Muscle of leg (tissue), 11 donors: ENCODE results near the gene TSPAN18. TPM values are rescaled to one million over a fixed set of nuclear protein-coding genes. Genes with fewer than 3 reads are reported as not detected.

ENCODE experiments used
- DNase-seq: peaks from one replicate; pipeline ENCODE4 v3.0.0; 2013
- H3K27ac ChIP-seq: one replicate; pipeline ENCODE4 v1.5.1; 2013; ENCODE audit warnings: mild to moderate bottlenecking, low read length, control low read depth
- H3K27me3 ChIP-seq: one replicate; pipeline ENCODE4 v1.6.1; 2013; ENCODE audit warnings: low read length; ENCODE audit not compliant: control insufficient read depth, insufficient read depth
- H3K36me3 ChIP-seq: one replicate; pipeline ENCODE4 v1.6.1; 2013; ENCODE audit warnings: low read length; ENCODE audit not compliant: control insufficient read depth, insufficient read depth
- H3K4me1 ChIP-seq: one replicate; pipeline ENCODE4 v1.6.1; 2013; ENCODE audit warnings: low read length; ENCODE audit not compliant: control insufficient read depth, insufficient read depth
- H3K4me3 ChIP-seq: one replicate; pipeline ENCODE4 v1.5.1; 2013; ENCODE audit warnings: low read length, control low read depth
- H3K9me3 ChIP-seq: replicated peaks from 2 replicates; pipeline ENCODE4 v1.6.1; 2013; ENCODE audit warnings: low read depth, low read length; ENCODE audit not compliant: control insufficient read depth
- WGBS: methylation state at CpG from one replicate; pipeline ENCODE4 v1.1.5; 2013; ENCODE audit warnings: missing lambda C conversion rate; ENCODE audit not compliant: insufficient coverage; 5-methylcytosine and 5-hydroxymethylcytosine counted together
- polyA plus RNA-seq, 8 donors: library from polyadenylated mRNA; unstranded; fragments of 120-200 nt; gene quantifications; one replicate each; pipeline versions ENCODE4 v1.2.1 to v1.2.3, GENCODE V29; 2013; ENCODE audit warnings: inconsistent platforms in 1 of 8, low replicate concordance in 1 of 8; ENCODE audit not compliant: insufficient read length in 8 of 8, insufficient read depth in 1 of 8
- total RNA-seq: library from RNA; stranded (reverse); fragments of 120-200 nt; gene quantifications from one replicate; pipeline ENCODE4 v1.2.4, GENCODE V29; 2013

The TSPAN18 gene
- total and polyA plus RNA-seq, 9 donors: 15.2 to 63.9 (median 44.0) TPM

GRCh38 chr11:44851496-44851895, 124.7 kb downstream of the TSPAN18 start:
- H3K4me3 ChIP-seq: no peak overlapping the region
- H3K9me3 ChIP-seq: peaks cover 6% of the 10 kb centered on the region
- H3K27me3 ChIP-seq: peaks cover 2% of the 10 kb centered on the region
- H3K36me3 ChIP-seq: no peaks in the 10 kb centered on the region
- peaks cover 8% of the 10 kb centered on the region for H3K4me1 ChIP-seq
- DNase-seq: no peak
- WGBS: 94% methylated on average over 4 of the region's 5 CpGs
- H3K27ac ChIP-seq: no peak overlapping the region

- H3K4me1 ChIP-seq: peaks cover 8% of the 10 kb centered on the region
Observed at GRCh38 chr11:44852159-44852747, 125.5 kb downstream of the TSPAN18 start.

GRCh38 chr11:44852952-44853351, 126.2 kb downstream of the TSPAN18 start:
- 28% methylated on average over 3 of the region's 5 CpGs for WGBS
- no peak overlapping the region for H3K27ac ChIP-seq
- H3K27me3 ChIP-seq: peaks cover 2% of the 10 kb centered on the region
- no peak overlapping the region for H3K4me3 ChIP-seq
- no peaks in the 10 kb centered on the region for H3K9me3 ChIP-seq
- DNase-seq: no peak
- peaks cover 2% of the 10 kb centered on the region for H3K36me3 ChIP-seq
- H3K4me1 ChIP-seq: peaks cover 8% of the 10 kb centered on the region

More at GRCh38 chr11:44852159-44852747, 125.5 kb downstream of the TSPAN18 start:
- no peak overlapping the region for H3K4me3 ChIP-seq
- H3K27me3 ChIP-seq: peaks cover 2% of the 10 kb centered on the region
- DNase-seq: no peak
- no peaks in the 10 kb centered on the region for H3K36me3 ChIP-seq
- no peak overlapping the region for H3K27ac ChIP-seq
- WGBS: no CpG with 5 or more reads among the region's 2 CpGs
- H3K9me3 ChIP-seq: peaks cover 2% of the 10 kb centered on the region

GRCh38 chr11:44853666-44854065, 126.9 kb downstream of the TSPAN18 start:
- peaks cover 4% of the 10 kb centered on the region for H3K27me3 ChIP-seq
- DNase-seq: no peak
- no peak overlapping the region for H3K27ac ChIP-seq
- no peaks in the 10 kb centered on the region for H3K9me3 ChIP-seq
- H3K4me3 ChIP-seq: no peak overlapping the region
- H3K4me1 ChIP-seq: peaks cover 8% of the 10 kb centered on the region
- 50% methylated on average over 7 of the region's 9 CpGs for WGBS
- H3K36me3 ChIP-seq: peaks cover 2% of the 10 kb centered on the region

- Histone ChIP-seq H3K36me3 (peaks cover 2% of the 10 kb centered on the region), H3K27me3 (peaks cover 4% of the 10 kb centered on the region), H3K9me3 (no peaks in the 10 kb centered on the region), H3K4me1 (peaks cover 8% of the 10 kb centered on the region), H3K4me3 (no peak overlapping the region), H3K27ac (no peak overlapping the region)
- 75% methylated on average over 2 of the region's 5 CpGs for WGBS
- DNase-seq: no peak
Observed at GRCh38 chr11:44854086-44854485, 127.3 kb downstream of the TSPAN18 start.

- peaks cover 5% of the 10 kb centered on the region for H3K4me1 ChIP-seq
- no peak overlapping the region for H3K4me3 ChIP-seq
- peaks cover 2% of the 10 kb centered on the region for H3K36me3 ChIP-seq
- DNase-seq: no peak
- H3K27me3 ChIP-seq: peaks cover 4% of the 10 kb centered on the region
- no peaks in the 10 kb centered on the region for H3K9me3 ChIP-seq
- 88% methylated on average over 1 of the region's 5 CpGs for WGBS
- H3K27ac ChIP-seq: no peak overlapping the region
Observed at GRCh38 chr11:44854741-44855492, 128.2 kb downstream of the TSPAN18 start.

- no peak for DNase-seq
- peaks cover 3% of the 10 kb centered on the region for H3K4me1 ChIP-seq
Observed at GRCh38 chr11:44855493-44855849, 128.7 kb downstream of the TSPAN18 start.

GRCh38 chr11:44857490-44858090, 130.8 kb downstream of the TSPAN18 start:
- Histone ChIP-seq H3K4me3 (no peak overlapping the region), H3K36me3 (peaks cover 10% of the 10 kb centered on the region), H3K27ac (no peak overlapping the region), H3K4me1 (peaks cover 10% of the 10 kb centered on the region), H3K27me3 (peaks cover 5% of the 10 kb centered on the region), H3K9me3 (no peaks in the 10 kb centered on the region)
- no peak for DNase-seq
- 65% methylated on average over 7 of the region's 11 CpGs for WGBS

More at GRCh38 chr11:44855493-44855849, 128.7 kb downstream of the TSPAN18 start:
- Histone ChIP-seq H3K4me3 (no peak overlapping the region), H3K9me3 (no peaks in the 10 kb centered on the region), H3K36me3 (peaks cover 5% of the 10 kb centered on the region), H3K27ac (no peak overlapping the region), H3K27me3 (peaks cover 5% of the 10 kb centered on the region)

- Histone ChIP-seq H3K4me3 (no peak overlapping the region), H3K4me1 (peaks cover 24% of the 10 kb centered on the region), H3K27ac (no peak overlapping the region), H3K27me3 (peaks cover 5% of the 10 kb centered on the region), H3K9me3 (no peaks in the 10 kb centered on the region), H3K36me3 (peaks cover 10% of the 10 kb centered on the region)
- 69% methylated on average over 13 of the region's 14 CpGs for WGBS
- DNase-seq: no peak
Observed at GRCh38 chr11:44858796-44859527, 132.2 kb downstream of the TSPAN18 start.

GRCh38 chr11:44859528-44859925, 132.8 kb downstream of the TSPAN18 start:
- Histone ChIP-seq H3K9me3 (no peaks in the 10 kb centered on the region), H3K4me1 (peaks cover 25% of the 10 kb centered on the region), H3K27me3 (peaks cover 5% of the 10 kb centered on the region), H3K36me3 (peaks cover 10% of the 10 kb centered on the region), H3K4me3 (no peak overlapping the region), H3K27ac (no peak overlapping the region)
- WGBS: 86% methylated on average over 5 of the region's 5 CpGs
- no peak for DNase-seq
